ENCODE results near the gene SLC16A10. TPM values are rescaled to one million over a fixed set of nuclear protein-coding genes. Genes with fewer than 3 reads are reported as not detected.

SLC16A10 gene
- polyA plus RNA-seq, 1 experiment, result not detected

DNA sequence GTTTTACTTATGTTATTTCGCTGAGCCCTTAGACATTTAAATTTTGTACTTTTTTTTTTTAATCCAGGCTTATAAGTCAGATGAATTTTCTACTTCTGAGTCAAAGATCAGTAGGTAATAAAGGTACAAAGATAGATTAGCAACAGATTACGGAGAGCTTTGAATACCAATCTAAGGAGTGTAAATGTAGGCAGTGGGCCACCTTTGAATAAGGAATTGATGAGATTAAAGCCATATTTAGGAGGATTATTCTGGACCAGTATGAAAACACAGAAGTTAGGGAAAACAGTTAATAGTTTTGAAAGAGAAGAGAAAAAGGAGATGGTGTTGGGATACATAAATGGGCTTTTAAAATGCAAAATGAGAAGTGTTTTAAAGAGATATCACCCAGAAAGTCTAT, 117.6 kb downstream of the SLC16A10 start:
- H3K27me3 ChIP-seq (ENCODE audit: control insufficient read depth, insufficient read depth, low read length), result 0 out of 2 replicates have a peak, but pooled peaks cover 1% of the 10 kb centered on the region
- ChIA-PET POLR2A (no interaction called here), CTCF (interaction anchor here (0.7 kb wide), 1 partner anchor 47 kb away, joined by 3 read pairs; no protein-coding TSS in a partner anchor)
- TF ChIP-seq, protein P1, sequence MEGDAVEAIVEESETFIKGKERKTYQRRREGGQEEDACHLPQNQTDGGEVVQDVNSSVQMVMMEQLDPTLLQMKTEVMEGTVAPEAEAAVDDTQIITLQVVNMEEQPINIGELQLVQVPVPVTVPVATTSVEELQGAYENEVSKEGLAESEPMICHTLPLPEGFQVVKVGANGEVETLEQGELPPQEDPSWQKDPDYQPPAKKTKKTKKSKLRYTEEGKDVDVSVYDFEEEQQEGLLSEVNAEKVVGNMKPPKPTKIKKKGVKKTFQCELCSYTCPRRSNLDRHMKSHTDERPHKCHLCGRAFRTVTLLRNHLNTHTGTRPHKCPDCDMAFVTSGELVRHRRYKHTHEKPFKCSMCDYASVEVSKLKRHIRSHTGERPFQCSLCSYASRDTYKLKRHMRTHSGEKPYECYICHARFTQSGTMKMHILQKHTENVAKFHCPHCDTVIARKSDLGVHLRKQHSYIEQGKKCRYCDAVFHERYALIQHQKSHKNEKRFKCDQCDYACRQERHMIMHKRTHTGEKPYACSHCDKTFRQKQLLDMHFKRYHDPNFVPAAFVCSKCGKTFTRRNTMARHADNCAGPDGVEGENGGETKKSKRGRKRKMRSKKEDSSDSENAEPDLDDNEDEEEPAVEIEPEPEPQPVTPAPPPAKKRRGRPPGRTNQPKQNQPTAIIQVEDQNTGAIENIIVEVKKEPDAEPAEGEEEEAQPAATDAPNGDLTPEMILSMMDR (IDR thresholded peaks at IDR 0.05; ENCODE audit: insufficient read depth, low read depth, low read length), result no peak
- no peak overlapping the region for H3K4me3 ChIP-seq (ENCODE audit: low read depth, low read length)
- no peak for DNase-seq (ENCODE audit: low read depth)
- no peaks in the 10 kb centered on the region for H3K36me3 ChIP-seq (ENCODE audit: control insufficient read depth, insufficient read depth, low read length)

DNA sequence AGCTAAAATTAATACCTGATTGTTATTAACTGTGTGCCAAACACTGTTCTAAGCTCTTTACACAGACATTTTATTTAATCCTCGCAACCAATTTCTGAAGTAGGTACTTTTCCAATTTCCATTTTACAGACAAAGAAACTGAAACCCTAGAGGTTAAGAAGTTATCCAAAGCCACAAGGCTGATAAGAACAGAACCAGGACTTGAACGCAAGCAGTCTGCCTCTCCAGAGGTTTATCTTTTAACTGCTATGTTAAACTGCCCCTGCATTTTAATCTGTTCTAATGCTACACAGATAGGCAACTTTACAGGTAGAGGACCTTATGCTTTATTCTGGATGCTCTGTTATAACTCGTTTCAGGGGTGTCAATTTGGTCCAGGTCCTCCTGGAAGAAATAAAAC, 118.2 kb downstream of the SLC16A10 start:
- ChIA-PET CTCF (no interaction called here), POLR2A (no interaction called here)
- DNase-seq (ENCODE audit: low read depth), result no peak
- 0 out of 2 replicates have a peak, but pooled peaks cover 1% of the 10 kb centered on the region for H3K27me3 ChIP-seq (ENCODE audit: control insufficient read depth, insufficient read depth, low read length)
- TF ChIP-seq, protein P1 (IDR thresholded peaks at IDR 0.05; ENCODE audit: insufficient read depth, low read depth, low read length), result no peak
- no peaks in the 10 kb centered on the region for H3K36me3 ChIP-seq (ENCODE audit: control insufficient read depth, insufficient read depth, low read length)
- H3K4me3 ChIP-seq (ENCODE audit: low read depth, low read length), result no peak overlapping the region

DNA sequence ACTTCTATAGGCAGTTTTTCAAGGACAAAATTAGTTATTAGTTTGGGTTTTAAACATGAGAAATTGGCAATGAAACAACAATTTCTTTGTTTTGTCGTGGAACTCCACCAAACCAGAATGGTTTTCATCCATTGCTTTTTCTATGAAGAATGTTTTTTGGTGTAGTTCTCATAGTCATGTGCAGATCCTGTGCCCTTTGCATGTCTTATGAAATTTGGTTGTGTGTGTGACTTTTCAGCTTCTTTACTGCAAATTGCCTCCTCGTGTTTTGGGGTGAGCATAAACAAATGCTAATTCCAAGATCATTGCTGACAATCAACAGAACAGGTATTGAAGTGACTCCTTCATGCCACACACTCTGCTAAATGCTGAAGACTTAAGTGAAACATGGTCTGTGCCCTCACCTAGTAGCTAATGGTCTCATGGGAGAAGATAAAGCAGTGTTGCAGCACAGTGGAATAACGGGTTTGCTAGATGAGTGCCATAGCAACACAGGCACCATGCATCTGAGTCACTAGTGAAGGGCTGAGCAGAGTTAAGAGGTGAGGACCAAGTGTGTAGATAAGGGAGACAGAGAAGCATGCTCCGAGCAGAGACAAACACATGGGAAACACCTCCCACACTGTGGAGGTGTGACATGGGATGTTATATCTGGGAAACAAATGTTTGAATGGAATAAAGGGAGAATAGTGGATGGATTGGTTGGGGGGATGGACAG, 120.0 kb downstream of the SLC16A10 start:
- CTCF ChIA-PET, result interaction anchor here (0.7 to 2.4 kb wide), 3 partner anchors 150 to 274 kb away, joined by 3 to 10 read pairs (median 3); no protein-coding TSS in a partner anchor
- POLR2A ChIA-PET, result no interaction called here
- TF ChIP-seq, protein P1 (IDR thresholded peaks at IDR 0.05; ENCODE audit: insufficient read depth, low read depth, low read length), result no peak
- H3K27me3 ChIP-seq (ENCODE audit: control insufficient read depth, insufficient read depth, low read length), result 0 out of 2 replicates have a peak, but pooled peaks cover 1% of the 10 kb centered on the region
- H3K4me3 ChIP-seq (ENCODE audit: low read depth, low read length), result no peak overlapping the region
- no peaks in the 10 kb centered on the region for H3K36me3 ChIP-seq (ENCODE audit: control insufficient read depth, insufficient read depth, low read length)
- no peak for DNase-seq (ENCODE audit: low read depth)

- no peaks in the 10 kb centered on the region for H3K36me3 ChIP-seq (ENCODE audit: control insufficient read depth, insufficient read depth, low read length)
- TF ChIP-seq, protein P1 (IDR thresholded peaks at IDR 0.05; ENCODE audit: insufficient read depth, low read depth, low read length), result no peak
- ChIA-PET CTCF (interaction anchor here (0.7 to 3.2 kb wide), 8 partner anchors 11 to 681 kb away, joined by 3 to 23 read pairs (median 6); no protein-coding TSS in a partner anchor), POLR2A (interaction anchor here (0.6 kb wide), 1 partner anchor 250 kb away, joined by 10 read pairs; the partner anchor contains the start of gene GTF3C6)
- no peak for DNase-seq (ENCODE audit: low read depth)
- H3K27me3 ChIP-seq (ENCODE audit: control insufficient read depth, insufficient read depth, low read length), result 0 out of 2 replicates have a peak, but pooled peaks cover 1% of the 10 kb centered on the region
- no peak overlapping the region for H3K4me3 ChIP-seq (ENCODE audit: low read depth, low read length)
These were observed 121.6 kb downstream of the SLC16A10 start for GRCh38 chr6:111208933-111209332.

GRCh38 chr6:111210194-111210728, 123.0 kb downstream of the SLC16A10 start:
- Histone ChIP-seq H3K36me3 (ENCODE audit: control insufficient read depth, insufficient read depth, low read length) (no peaks in the 10 kb centered on the region), H3K4me3 (ENCODE audit: low read depth, low read length) (no peak overlapping the region), H3K27me3 (ENCODE audit: control insufficient read depth, insufficient read depth, low read length) (0 out of 2 replicates have a peak, but pooled peaks cover 1% of the 10 kb centered on the region)
- peak; percentile 15 for DNase-seq (ENCODE audit: low read depth)
- TF ChIP-seq, protein P1 (IDR thresholded peaks at IDR 0.05; ENCODE audit: insufficient read depth, low read depth, low read length), result peak; percentile 74
- ChIA-PET CTCF (interaction anchor here (0.6 to 3.2 kb wide), 14 partner anchors 10 to 682 kb away, joined by 3 to 23 read pairs (median 4); a partner anchor contains a TSS), POLR2A (no interaction called here)

Data from BJ (cell line).